ENCODE data around the gene TOE1.

The TOE1 gene

DNA sequence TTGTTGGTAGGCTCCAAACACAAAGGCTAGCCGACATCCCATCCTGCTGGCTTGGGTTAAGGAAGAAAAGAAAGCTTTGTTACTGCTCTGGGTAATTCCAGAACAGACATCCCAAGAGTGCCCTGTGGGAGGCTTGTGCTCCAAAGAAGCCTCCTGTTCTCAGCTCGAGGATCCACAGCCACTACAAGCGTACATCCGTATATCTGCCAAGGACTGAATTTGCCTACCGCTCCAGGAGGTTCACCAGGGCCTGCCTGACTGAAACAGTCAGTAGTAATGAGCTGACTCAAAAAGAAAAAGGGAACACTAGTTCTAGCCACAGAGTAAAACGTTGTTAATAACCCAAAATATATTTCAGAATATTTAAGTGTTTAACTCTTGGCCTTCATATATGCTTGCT, 25.1 kb downstream of the TOE1 start:
- Histone ChIP-seq H3K4me1 (ENCODE audit: low read depth, poor library complexity, severe bottlenecking) (peaks cover 15% of the 10 kb centered on the region), H3K4me3 (IDR thresholded peaks at IDR 0.05; ENCODE audit: insufficient read depth, low read depth, low read length) (no peak overlapping the region), H3K27me3 (ENCODE audit: insufficient read depth, low read depth) (no peaks in the 10 kb centered on the region), H3K36me3 (ENCODE audit: insufficient read depth) (no peaks in the 10 kb centered on the region), H4K20me1 (ENCODE audit: insufficient read depth) (no peaks in the 10 kb centered on the region), H2AFZ (ENCODE audit: low read depth) (no peak overlapping the region), H3K27ac (no peak overlapping the region), H3K9ac (no peak overlapping the region), H3K79me2 (ENCODE audit: insufficient read depth, low read depth) (no peaks in the 10 kb centered on the region), H3K4me2 (no peak overlapping the region)
- TF ChIP-seq, protein P1, sequence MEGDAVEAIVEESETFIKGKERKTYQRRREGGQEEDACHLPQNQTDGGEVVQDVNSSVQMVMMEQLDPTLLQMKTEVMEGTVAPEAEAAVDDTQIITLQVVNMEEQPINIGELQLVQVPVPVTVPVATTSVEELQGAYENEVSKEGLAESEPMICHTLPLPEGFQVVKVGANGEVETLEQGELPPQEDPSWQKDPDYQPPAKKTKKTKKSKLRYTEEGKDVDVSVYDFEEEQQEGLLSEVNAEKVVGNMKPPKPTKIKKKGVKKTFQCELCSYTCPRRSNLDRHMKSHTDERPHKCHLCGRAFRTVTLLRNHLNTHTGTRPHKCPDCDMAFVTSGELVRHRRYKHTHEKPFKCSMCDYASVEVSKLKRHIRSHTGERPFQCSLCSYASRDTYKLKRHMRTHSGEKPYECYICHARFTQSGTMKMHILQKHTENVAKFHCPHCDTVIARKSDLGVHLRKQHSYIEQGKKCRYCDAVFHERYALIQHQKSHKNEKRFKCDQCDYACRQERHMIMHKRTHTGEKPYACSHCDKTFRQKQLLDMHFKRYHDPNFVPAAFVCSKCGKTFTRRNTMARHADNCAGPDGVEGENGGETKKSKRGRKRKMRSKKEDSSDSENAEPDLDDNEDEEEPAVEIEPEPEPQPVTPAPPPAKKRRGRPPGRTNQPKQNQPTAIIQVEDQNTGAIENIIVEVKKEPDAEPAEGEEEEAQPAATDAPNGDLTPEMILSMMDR (conservative IDR thresholded peaks at IDR 0.05; ENCODE audit: low read depth, low read length): no peak

DNA sequence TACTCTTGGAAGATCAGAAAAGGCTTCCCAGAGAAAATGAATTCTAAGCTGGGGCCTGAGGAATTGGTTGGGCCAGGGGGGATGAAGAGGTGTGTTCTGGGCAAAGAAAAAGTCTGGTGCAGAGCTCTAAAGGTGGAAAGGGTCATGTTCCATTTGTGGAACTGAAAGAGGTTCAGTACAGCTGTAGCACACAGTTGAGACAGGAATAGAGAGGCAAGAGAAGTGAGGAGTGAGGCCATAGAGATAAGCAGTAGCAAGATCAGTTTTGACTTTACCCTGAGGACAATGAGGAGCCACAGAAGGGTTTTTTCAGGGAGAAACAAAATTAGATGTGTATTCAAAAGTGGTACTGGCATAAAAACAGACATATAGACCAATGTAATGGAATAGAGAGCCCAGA, 30.6 kb downstream of the TOE1 start:
- TF ChIP-seq, protein P1 (conservative IDR thresholded peaks at IDR 0.05; ENCODE audit: low read depth, low read length): no peak
- H3K4me1 ChIP-seq (ENCODE audit: low read depth, poor library complexity, severe bottlenecking): peaks cover 36% of the 10 kb centered on the region
- no peak overlapping the region for H3K27ac ChIP-seq

DNA sequence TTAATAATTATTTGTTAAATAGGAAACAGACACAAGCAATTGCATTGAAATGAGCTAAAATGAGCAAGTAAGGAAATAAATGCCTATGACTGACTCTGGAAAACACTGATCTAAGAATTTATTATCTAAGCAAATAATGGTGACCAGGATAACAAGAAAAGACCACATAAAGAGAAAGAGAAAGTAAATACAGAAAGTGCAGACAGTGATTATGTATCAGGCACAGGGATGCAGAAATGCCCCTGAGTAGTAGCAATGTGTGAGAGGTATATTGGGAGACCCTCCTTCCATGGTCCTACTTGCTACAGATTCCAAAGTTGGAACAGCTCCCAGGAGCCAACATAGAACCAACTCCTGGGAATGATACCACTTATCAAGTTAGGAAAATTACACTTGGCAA, 33.6 kb downstream of the TOE1 start:
- Histone ChIP-seq H3K9ac (no peak overlapping the region), H3K79me2 (ENCODE audit: insufficient read depth, low read depth) (no peaks in the 10 kb centered on the region), H3K4me2 (no peak overlapping the region), H2AFZ (ENCODE audit: low read depth) (no peak overlapping the region), H3K36me3 (ENCODE audit: insufficient read depth) (no peaks in the 10 kb centered on the region), H3K27ac (no peak overlapping the region), H3K4me3 (IDR thresholded peaks at IDR 0.05; ENCODE audit: insufficient read depth, low read depth, low read length) (no peak overlapping the region), H3K27me3 (ENCODE audit: insufficient read depth, low read depth) (no peaks in the 10 kb centered on the region), H4K20me1 (ENCODE audit: insufficient read depth) (no peaks in the 10 kb centered on the region), H3K4me1 (ENCODE audit: low read depth, poor library complexity, severe bottlenecking) (peaks cover 44% of the 10 kb centered on the region)
- TF ChIP-seq, protein P1 (conservative IDR thresholded peaks at IDR 0.05; ENCODE audit: low read depth, low read length): no peak

More for the DNA sequence above, 30.6 kb downstream of the TOE1 start:
- Histone ChIP-seq H3K36me3 (ENCODE audit: insufficient read depth) (no peaks in the 10 kb centered on the region), H3K9ac (no peak overlapping the region), H3K27me3 (ENCODE audit: insufficient read depth, low read depth) (no peaks in the 10 kb centered on the region), H3K4me2 (no peak overlapping the region), H3K4me3 (IDR thresholded peaks at IDR 0.05; ENCODE audit: insufficient read depth, low read depth, low read length) (no peak overlapping the region), H3K79me2 (ENCODE audit: insufficient read depth, low read depth) (no peaks in the 10 kb centered on the region), H4K20me1 (ENCODE audit: insufficient read depth) (no peaks in the 10 kb centered on the region), H2AFZ (ENCODE audit: low read depth) (no peak overlapping the region)

DNA sequence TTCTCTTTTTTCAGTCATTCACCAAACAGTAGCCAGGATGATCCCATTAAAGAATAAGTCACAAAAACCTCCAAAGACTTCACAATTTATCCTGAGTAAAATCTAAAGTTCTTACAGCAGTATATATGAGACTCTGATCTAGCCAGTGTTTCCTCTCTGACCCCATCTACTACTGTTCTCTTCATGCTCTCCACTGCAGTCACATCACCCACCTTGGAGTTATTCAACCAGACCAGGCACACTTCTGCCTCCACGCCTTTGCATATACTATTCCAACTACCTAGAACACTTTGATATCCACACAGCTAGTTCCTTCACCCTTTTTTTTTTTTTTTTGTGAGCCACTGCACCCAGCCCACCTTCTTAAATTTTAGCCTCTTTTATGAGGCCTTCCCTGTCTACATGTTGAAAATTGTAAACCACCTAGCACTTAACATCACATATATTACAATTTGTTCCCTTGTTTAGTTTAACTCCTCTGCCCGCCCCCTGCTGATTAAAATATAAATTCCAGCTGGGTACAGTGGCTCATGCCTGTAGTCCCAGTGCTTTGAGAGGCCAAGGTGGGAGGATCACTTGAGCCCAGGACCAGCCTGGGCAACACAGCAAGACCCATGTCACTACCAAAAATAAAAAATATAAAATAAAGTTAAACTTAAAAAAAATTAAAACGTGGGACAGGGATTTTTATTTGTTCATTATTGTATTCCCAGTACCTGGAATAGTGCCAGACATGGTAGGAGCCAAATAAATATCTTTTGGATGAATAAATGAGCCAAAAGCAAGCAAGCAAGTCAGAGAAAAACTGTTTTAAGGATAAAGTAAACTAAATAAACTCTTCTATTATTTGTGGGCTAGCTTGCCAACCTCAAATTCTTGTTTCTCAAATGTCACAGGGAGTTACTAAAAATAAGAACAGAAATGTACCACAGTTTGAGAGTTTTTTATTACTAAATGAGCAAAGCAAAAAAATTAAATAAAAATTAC, 35.4 kb downstream of the TOE1 start:
- no peak overlapping the region for H3K27ac ChIP-seq
- TF ChIP-seq, protein P1 (conservative IDR thresholded peaks at IDR 0.05; ENCODE audit: low read depth, low read length): peak; percentile 33
- H2AFZ ChIP-seq (ENCODE audit: low read depth): 0 out of 2 replicates have a peak overlapping the region, but pooled peaks have one; percentile 4
- no peaks in the 10 kb centered on the region for H4K20me1 ChIP-seq (ENCODE audit: insufficient read depth)
- H3K9ac ChIP-seq: no peak overlapping the region
- no peaks in the 10 kb centered on the region for H3K27me3 ChIP-seq (ENCODE audit: insufficient read depth, low read depth)
- peaks cover 35% of the 10 kb centered on the region for H3K4me1 ChIP-seq (ENCODE audit: low read depth, poor library complexity, severe bottlenecking)
- H3K79me2 ChIP-seq (ENCODE audit: insufficient read depth, low read depth): no peaks in the 10 kb centered on the region
- peak overlapping the region; percentile 46 for H3K4me2 ChIP-seq
- H3K36me3 ChIP-seq (ENCODE audit: insufficient read depth): no peaks in the 10 kb centered on the region
- H3K4me3 ChIP-seq (IDR thresholded peaks at IDR 0.05; ENCODE audit: insufficient read depth, low read depth, low read length): no peak overlapping the region

Measured in KMS-11 (cell line).